Measurements from ENCODE around the gene PAH. TPM values are rescaled to one million over a fixed set of nuclear protein-coding genes. Genes with fewer than 3 reads are reported as not detected.

Gene PAH
- total RNA-seq, 2 experiments from 2014 or later, result not detected

Other genes with a start within 250 kb of the PAH start
- gene ASCL1, start 40.4 kb upstream of the PAH start, total RNA-seq, result not detected